H1 (cell line): ENCODE data around the gene BRD3OS. TPM values are rescaled to one million over a fixed set of nuclear protein-coding genes. Genes with fewer than 3 reads are reported as not detected.

Experiments
- CTCF ChIA-PET: fragments of 300-600 bp; sonication (Branson Sonifier 250); formaldehyde crosslinking; loops from one replicate; lab custom pipeline; 2021; ENCODE audit not compliant: partially characterized antibody; lab: Charles Lee
- POLR2A ChIA-PET: fragments of 300-600 bp; sonication (Branson Sonifier 250); formaldehyde crosslinking; loops from one replicate; lab custom pipeline; 2021; ENCODE audit warnings: inconsistent platforms; ENCODE audit not compliant: partially characterized antibody; lab: Charles Lee
- DNase-seq, 2 experiments: peaks; one replicate each; pipeline versions ENCODE4 v3.0.0 to v3.0.0-alpha.2; 2010 to 2022; ENCODE audit warnings: low spot score in 2 of 2, low read depth in 1 of 2, mixed read lengths in 1 of 2
- FAIRE-seq: peaks from 2 replicates; lab custom pipeline; 2011; peaks lifted over from hg19 to GRCh38; lab: Jason Lieb, UNC
- H2AFZ ChIP-seq: 2 replicates; pipeline ENCODE4 v1.8.1; 2012; ENCODE audit warnings: low read length, inconsistent platforms
- H2AK5ac ChIP-seq: 2 replicates; pipeline ENCODE4 v1.6.1; 2013; ENCODE audit warnings: low read depth, low read length
- H2BK120ac ChIP-seq: replicated peaks from 2 replicates; pipeline ENCODE3; 2013; ENCODE audit warnings: low read depth, low read length, inconsistent platforms
- H2BK12ac ChIP-seq: 2 replicates; pipeline ENCODE4 v1.6.1; 2013; ENCODE audit warnings: low read depth, low read length
- H2BK15ac ChIP-seq: 2 replicates; pipeline ENCODE4 v1.6.1; 2013; ENCODE audit warnings: low read length
- H2BK20ac ChIP-seq: 2 replicates; pipeline ENCODE4 v1.6.1; 2013; ENCODE audit warnings: low read length
- H2BK5ac ChIP-seq: 2 replicates; pipeline ENCODE4 v1.6.1; 2013; ENCODE audit warnings: low read depth, low read length
- H3K14ac ChIP-seq: 2 replicates; pipeline ENCODE4 v1.6.1; 2013; ENCODE audit warnings: inconsistent platforms; ENCODE audit not compliant: insufficient read length
- H3K18ac ChIP-seq: 2 replicates; pipeline ENCODE4 v1.6.1; 2013; ENCODE audit warnings: low read length; ENCODE audit errors: extremely low read depth
- H3K23ac ChIP-seq: 2 replicates; pipeline ENCODE4 v1.6.1; 2013; ENCODE audit warnings: inconsistent platforms; ENCODE audit not compliant: insufficient read length
- H3K23me2 ChIP-seq: 2 replicates; pipeline ENCODE4 v1.6.1; 2013; ENCODE audit warnings: low read depth, low read length
- H3K27ac ChIP-seq: 2 replicates; pipeline ENCODE4 v1.6.1; 2011; ENCODE audit warnings: low read depth, low read length, inconsistent platforms
- H3K27me3 ChIP-seq, 4 experiments: replicated peaks in 1 of 4; 1 replicate in 1 of 4; 2 replicates in 3 of 4; pipeline versions ENCODE4 v1.6.1 to v1.8.1; 2011 to 2013; ENCODE audit warnings: low read length in 3 of 4, mild to moderate bottlenecking in 3 of 4, inconsistent platforms in 2 of 4, mixed read lengths in 2 of 4, moderate library complexity in 1 of 4; ENCODE audit not compliant: control insufficient read depth in 3 of 4, insufficient read depth in 3 of 4; ENCODE audit errors: extremely low read depth in 1 of 4
- H3K36me3 ChIP-seq, 4 experiments: 2 replicates each; pipeline versions ENCODE4 v1.6.1 to v1.8.1; 2011 to 2013; ENCODE audit warnings: mild to moderate bottlenecking in 4 of 4, low read length in 3 of 4, moderate library complexity in 2 of 4, control low read depth in 1 of 4, inconsistent platforms in 1 of 4; ENCODE audit not compliant: insufficient read depth in 4 of 4, control insufficient read depth in 2 of 4
- H3K4ac ChIP-seq: replicated peaks from 2 replicates; pipeline ENCODE3; 2013; ENCODE audit warnings: low read length, low read depth, mixed read lengths, inconsistent platforms; ENCODE audit not compliant: insufficient read length
- H3K4me1 ChIP-seq, 4 experiments: replicated peaks in 1 of 4; 1 replicate in 1 of 4; 2 replicates in 3 of 4; pipeline versions ENCODE4 v1.6.1 to v1.8.1; 2011 to 2013; ENCODE audit warnings: low read length in 3 of 4, inconsistent platforms in 2 of 4, mixed read lengths in 1 of 4; ENCODE audit not compliant: insufficient read depth in 4 of 4, control insufficient read depth in 3 of 4
- H3K4me2 ChIP-seq, 2 experiments: 2 replicates each; pipeline versions ENCODE4 v1.6.1 to v1.8.1; 2011 to 2013; ENCODE audit warnings: low read depth in 2 of 2, low read length in 2 of 2, control low read depth in 1 of 2, inconsistent platforms in 1 of 2, mild to moderate bottlenecking in 1 of 2; ENCODE audit not compliant: insufficient read depth in 1 of 2
- H3K4me3 ChIP-seq, 4 experiments: fragments of 200-600, 300-600 bp in 1 of 4; sonication (generic), shearing (Covaris generic), sonication (Bioruptor Twin) in 1 of 4; 2 replicates each; pipeline versions ENCODE4 v1.5.1 to v1.8.1; 2011 to 2016; ENCODE audit warnings: low read length in 4 of 4, low read depth in 3 of 4, control low read depth in 2 of 4, inconsistent platforms in 2 of 4, mild to moderate bottlenecking in 2 of 4, mixed read lengths in 1 of 4, moderate library complexity in 1 of 4; ENCODE audit not compliant: insufficient read depth in 2 of 4; ENCODE audit errors: extremely low read depth in 1 of 4
- H3K56ac ChIP-seq: replicated peaks from 2 replicates; pipeline ENCODE3; 2013; ENCODE audit warnings: low read depth, mild to moderate bottlenecking, mixed read lengths, low read length, inconsistent platforms; ENCODE audit not compliant: insufficient read length
- H3K79me1 ChIP-seq: 2 replicates; pipeline ENCODE4 v1.6.1; 2013; ENCODE audit warnings: low read depth, low read length, control low read depth
- H3K79me2 ChIP-seq, 2 experiments: 2 replicates each; pipeline versions ENCODE4 v1.6.1 to v1.8.1; 2012 to 2013; ENCODE audit warnings: low read length in 2 of 2, mild to moderate bottlenecking in 2 of 2, inconsistent platforms in 1 of 2; ENCODE audit not compliant: insufficient read depth in 2 of 2, control insufficient read depth in 1 of 2
- H3K9ac ChIP-seq, 4 experiments: replicated peaks in 1 of 4; 1 replicate in 1 of 4; 2 replicates in 3 of 4; pipeline versions ENCODE4 v1.6.1 to v1.8.1; 2011 to 2013; ENCODE audit warnings: low read depth in 3 of 4, low read length in 3 of 4, control low read depth in 2 of 4, mild to moderate bottlenecking in 2 of 4, moderate library complexity in 2 of 4, inconsistent platforms in 1 of 4; ENCODE audit errors: extremely low read depth in 1 of 4
- H3K9me3 ChIP-seq, 2 experiments: 2 replicates each; pipeline versions ENCODE4 v1.6.1 to v1.8.1; 2012 to 2013; ENCODE audit warnings: mild to moderate bottlenecking in 2 of 2, moderate library complexity in 2 of 2, control low read depth in 1 of 2, inconsistent platforms in 1 of 2, low read depth in 1 of 2, low read length in 1 of 2, mixed read lengths in 1 of 2; ENCODE audit not compliant: insufficient read depth in 2 of 2
- H4K20me1 ChIP-seq, 2 experiments: replicated peaks in 1 of 2; 2 replicates each; pipeline versions ENCODE3 to v1.8.1; 2011 to 2013; ENCODE audit warnings: inconsistent platforms in 2 of 2, low read length in 2 of 2, mild to moderate bottlenecking in 1 of 2; ENCODE audit not compliant: insufficient read depth in 2 of 2, control insufficient read depth in 1 of 2
- H4K5ac ChIP-seq: 2 replicates; pipeline ENCODE4 v1.6.1; 2013; ENCODE audit warnings: low read length, low read depth, mixed read lengths, inconsistent platforms; ENCODE audit not compliant: insufficient read length
- H4K8ac ChIP-seq: 2 replicates; pipeline ENCODE4 v1.8.0; 2013; ENCODE audit warnings: mild to moderate bottlenecking, moderate library complexity, low read length, inconsistent platforms; ENCODE audit not compliant: insufficient read depth; ENCODE audit errors: extremely low read depth
- H4K91ac ChIP-seq: replicated peaks from 2 replicates; pipeline ENCODE3; 2013; ENCODE audit warnings: low read length, mixed read lengths, inconsistent platforms; ENCODE audit not compliant: insufficient read length
- BCL11A ChIP-seq, 2 experiments: IDR thresholded peaks; one replicate each; pipeline ENCODE4 v1.6.1; 2011; ENCODE audit warnings: low read depth in 2 of 2, low read length in 2 of 2, mild to moderate bottlenecking in 2 of 2
- JUN ChIP-seq: IDR thresholded peaks from 2 replicates; pipeline ENCODE4 v1.6.1; 2011; ENCODE audit warnings: low read depth, mild to moderate bottlenecking, improper control_type of control experiment, low read length
- KDM1A ChIP-seq: fragments of 200-600, 300-600 bp; sonication (generic); IDR thresholded peaks from 2 replicates; pipeline ENCODE4 v1.7.1; 2016; ENCODE audit warnings: mild to moderate bottlenecking, low read length, borderline replicate concordance
- POLR2AphosphoS5 ChIP-seq: IDR thresholded peaks from 2 replicates; pipeline ENCODE4 v1.6.1; 2011; ENCODE audit warnings: low read depth, low read length
- POU5F1 ChIP-seq: IDR thresholded peaks from 2 replicates; pipeline ENCODE4 v1.6.1; 2011; ENCODE audit warnings: low read depth, mild to moderate bottlenecking, low read length, moderate library complexity
- RAD21 ChIP-seq, 2 experiments: IDR thresholded peaks in 1 of 2; conservative IDR thresholded peaks in 1 of 2; 2 replicates each; pipeline ENCODE4 v1.6.1; 2011; ENCODE audit warnings: low read depth in 2 of 2, low read length in 2 of 2, improper control_type of control experiment in 1 of 2, inconsistent platforms in 1 of 2, mild to moderate bottlenecking in 1 of 2, moderate library complexity in 1 of 2
- RBBP5 ChIP-seq: IDR thresholded peaks from 2 replicates; pipeline ENCODE4 v1.7.1; 2012; ENCODE audit warnings: low read depth, mild to moderate bottlenecking, inconsistent platforms, low read length, moderate library complexity, borderline replicate concordance
- SIX5 ChIP-seq: IDR thresholded peaks from 2 replicates; pipeline ENCODE4 v1.6.1; 2011; ENCODE audit warnings: mild to moderate bottlenecking, low read depth, low read length
- SUZ12 ChIP-seq: fragments of 200-600 bp; sonication (generic); IDR thresholded peaks from 2 replicates; pipeline ENCODE4 v1.6.1; 2012; ENCODE audit warnings: mild to moderate bottlenecking, inconsistent platforms, low read length, moderate library complexity, mixed read lengths
- TEAD4 ChIP-seq: IDR thresholded peaks from 2 replicates; pipeline ENCODE4 v1.6.1; 2012; ENCODE audit warnings: low read depth, low read length, inconsistent platforms, mixed read lengths
- WGBS, 2 experiments: shearing (Covaris generic) in 1 of 2; methylation state at CpG; one replicate each; pipeline versions ENCODE4 v1.1.6 to v1.1.7; 2013 to 2015; ENCODE audit warnings: low lambda C conversion rate in 2 of 2, mixed read lengths in 2 of 2, inconsistent platforms in 1 of 2, low coverage in 1 of 2, missing lambda C conversion rate in 1 of 2; ENCODE audit not compliant: insufficient replicate concordance in 2 of 2, insufficient coverage in 1 of 2, insufficient read length in 1 of 2; ENCODE audit errors: extremely low coverage in 1 of 2, missing lambda C conversion rate in 1 of 2; 5-methylcytosine and 5-hydroxymethylcytosine counted together
- polyA plus RNA-seq, 7 experiments: library from polyadenylated mRNA; depleted of rRNA in 3 of 7; stranded (reverse) in 5 of 7; unstranded in 2 of 7; fragments of >200 nt in 5 of 7; fragments of 200-250 nt in 2 of 7; gene quantifications; 1 replicate in 5 of 7; 2 replicates in 1 of 7; 4 replicates in 1 of 7; pipeline versions ENCODE4 v1.2.1 to v1.2.3, GENCODE V29; 2011 to 2013; ENCODE audit warnings: missing spikeins in 2 of 7, mixed read lengths in 2 of 7
- total RNA-seq: library from RNA; stranded (reverse); fragmentation: NEBNext Ultra II Directional; extraction: Animal tissue kit (Norgen Biotek cat#: 25700); gene quantifications from 2 replicates; pipeline ENCODE4 v1.2.1, GENCODE V29; 2021

Gene BRD3OS
- total and polyA plus RNA-seq, 2 of the 8 experiments (the other 6 are each of a cell fraction or from before 2014, with no cell fraction given), result 12.7 to 20.2 TPM

DNA sequence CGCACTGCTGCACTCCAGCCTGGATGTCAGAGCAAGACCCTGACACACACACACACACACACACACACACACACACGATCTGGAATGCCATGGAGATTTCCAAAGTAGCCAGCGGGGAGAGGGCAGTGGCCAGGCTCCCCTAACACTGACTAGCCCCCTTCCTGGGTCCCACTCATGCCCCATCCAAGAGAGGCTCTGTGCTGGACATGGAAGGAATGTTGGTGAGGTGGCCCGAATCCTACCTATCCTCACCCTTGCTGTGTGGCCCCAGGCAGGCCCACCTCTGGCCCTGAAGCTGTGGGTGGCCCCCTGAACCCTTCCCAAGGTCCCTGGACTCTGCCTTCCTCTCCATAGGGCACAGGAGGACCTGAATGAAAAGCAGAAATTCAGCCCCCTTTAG is 35.3 kb downstream of the BRD3OS start:
- ChIA-PET POLR2A (interaction anchor here (1.5 kb wide), 1 partner anchor 69 kb away, joined by 4 read pairs; no protein-coding TSS in a partner anchor), CTCF (no interaction called here)
- no peak overlapping the region for H3K4ac ChIP-seq
- no peak overlapping the region for H3K14ac ChIP-seq
- no peak overlapping the region for H3K23ac ChIP-seq
- H3K79me1 ChIP-seq, result peaks cover 47% of the 10 kb centered on the region
- H4K5ac ChIP-seq, result no peak overlapping the region
- H3K4me1 ChIP-seq, result peaks cover 0 to 18% (median 9%) of the 10 kb centered on the region in 4 experiments; a peak in 5 of 7 replicates
- no peak for FAIRE-seq
- TF ChIP-seq JUN (no peak), BCL11A (IDR thresholded peaks at IDR 0.05; ENCODE audit: low read depth in 2 of 2, low read length in 2 of 2) (no peak), POLR2AphosphoS5 (no peak), POU5F1 (no peak), KDM1A (no peak), SIX5 (no peak), SUZ12 (no peak), TEAD4 (no peak), RBBP5 (no peak), RAD21 (IDR thresholded peaks at IDR 0.05 in 1 of 2, conservative IDR thresholded peaks at IDR 0.05 in 1 of 2; ENCODE audit: low read depth in 2 of 2, low read length in 2 of 2) (no peak)
- TF ChIP-seq, all 59 proteins: peak for 0
- Histone ChIP-seq H2BK12ac (no peak overlapping the region), H2BK20ac (no peak overlapping the region), H2BK15ac (no peak overlapping the region), H3K27me3 (no peaks in the 10 kb centered on the region), H2AFZ (no peak overlapping the region), H4K8ac (no peak overlapping the region; the same call in 1 of the 2 replicates), H3K9ac (no peak overlapping the region; a peak in 1 of 7 replicates), H3K4me3 (no peak overlapping the region), H3K27ac (0 out of 2 replicates have a peak overlapping the region, but pooled peaks have one; percentile 17), H3K79me2 (peaks cover 38 to 100% of the 10 kb centered on the region in 2 experiments), H2AK5ac (no peak overlapping the region), H3K36me3 (no peaks in the 10 kb centered on the region; a peak in 1 of 8 replicates), H2BK5ac (0 out of 2 replicates have a peak overlapping the region, but pooled peaks have one; percentile 71), H3K18ac (no peak overlapping the region), H3K4me2 (no peak overlapping the region), H4K91ac (no peak overlapping the region), H3K23me2 (no peaks in the 10 kb centered on the region; the same call in 1 of the 2 replicates), H3K9me3 (no peaks in the 10 kb centered on the region), H3K56ac (no peak overlapping the region), H4K20me1 (peaks cover 71 to 73% of the 10 kb centered on the region in 2 experiments), H2BK120ac (no peak overlapping the region)
- peak in 1 of 2 experiments; percentile 38 for DNase-seq
- 66% methylated on average over 4 of the region's 4 CpGs; no CpG with 5 or more reads in 1 of the 2 experiments for WGBS, 2 experiments
